HG02763 (cell line): Measurements from ENCODE around the gene HRNR.
A peak's percentile ranks its signal among the peaks of the same experiment; 100 is the strongest.

ENCODE experiments used
- ATAC-seq: cut with Tn5 transposase; IDR thresholded peaks from one replicate; pipeline ENCODE4 v1.9.1; 2021; ENCODE audit warnings: mild to moderate bottlenecking, moderate library complexity; ENCODE audit not compliant: unreplicated experiment

The HRNR gene

DNA sequence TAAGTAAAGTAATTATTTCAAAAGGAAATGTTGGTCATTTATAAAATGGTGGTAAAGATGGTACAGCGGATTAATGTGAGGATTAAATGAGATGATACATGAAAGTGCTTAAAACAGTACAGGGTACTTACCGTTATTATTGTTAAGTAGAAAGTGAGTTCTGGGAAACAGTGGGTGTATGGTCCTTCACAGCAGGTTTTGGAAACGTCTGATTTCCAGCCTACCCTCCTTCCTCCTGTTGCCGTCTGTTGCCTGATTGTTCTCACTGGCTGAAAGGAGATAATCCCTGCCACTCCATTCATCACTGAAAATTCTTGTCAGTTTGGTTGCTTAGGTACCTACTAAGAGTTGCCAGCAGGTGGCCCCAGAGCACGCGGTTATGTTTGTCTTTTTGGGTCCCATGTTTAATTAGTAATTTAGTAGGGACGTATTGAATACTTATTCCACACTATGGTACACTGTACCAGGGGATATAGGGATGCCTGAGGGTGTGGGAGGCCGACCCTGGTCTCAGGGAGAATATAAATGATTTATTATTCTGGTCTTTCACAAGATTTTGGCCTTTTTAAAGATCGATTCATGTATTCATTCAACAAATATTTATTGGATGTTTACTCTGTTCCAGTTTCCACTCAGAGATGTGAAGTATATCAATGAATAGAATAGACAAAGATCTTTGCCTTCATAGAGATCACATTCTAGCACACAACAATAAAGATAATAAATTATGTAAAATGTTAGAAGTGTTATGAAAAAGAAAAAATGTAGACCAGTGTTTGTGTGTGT, 34.1 kb downstream of the HRNR start:
- ATAC-seq: no peak

- ATAC-seq: no peak
Measured at GRCh38 chr1:152188673-152189591, 35.1 kb downstream of the HRNR start.

GRCh38 chr1:152186556-152187285, 37.3 kb downstream of the HRNR start:
- no peak for ATAC-seq

- ATAC-seq: peak; percentile 46
Measured at GRCh38 chr1:152185544-152186391, 38.2 kb downstream of the HRNR start.

GRCh38 chr1:152182944-152183361, 41.0 kb downstream of the HRNR start:
- ATAC-seq: no peak

DNA sequence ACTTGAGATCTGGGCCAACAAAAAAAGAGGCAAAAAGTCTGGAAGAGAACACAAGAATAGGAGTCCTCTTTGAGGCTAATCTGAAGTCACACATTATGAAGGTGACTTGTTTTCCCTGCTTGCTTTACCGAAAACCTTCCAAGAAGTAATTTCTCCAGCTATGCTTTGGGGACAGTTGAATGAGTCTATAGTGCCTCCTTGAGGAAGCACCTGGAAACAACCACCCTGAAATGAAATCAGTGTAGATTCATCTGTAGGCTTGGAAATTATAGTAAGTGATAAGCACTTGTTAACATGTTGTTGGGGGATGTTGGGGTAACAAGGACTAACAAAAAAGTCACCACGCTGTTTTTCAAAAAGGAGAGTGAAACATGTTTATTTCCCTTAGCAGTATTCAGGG, 41.6 kb downstream of the HRNR start:
- ATAC-seq: no peak

DNA sequence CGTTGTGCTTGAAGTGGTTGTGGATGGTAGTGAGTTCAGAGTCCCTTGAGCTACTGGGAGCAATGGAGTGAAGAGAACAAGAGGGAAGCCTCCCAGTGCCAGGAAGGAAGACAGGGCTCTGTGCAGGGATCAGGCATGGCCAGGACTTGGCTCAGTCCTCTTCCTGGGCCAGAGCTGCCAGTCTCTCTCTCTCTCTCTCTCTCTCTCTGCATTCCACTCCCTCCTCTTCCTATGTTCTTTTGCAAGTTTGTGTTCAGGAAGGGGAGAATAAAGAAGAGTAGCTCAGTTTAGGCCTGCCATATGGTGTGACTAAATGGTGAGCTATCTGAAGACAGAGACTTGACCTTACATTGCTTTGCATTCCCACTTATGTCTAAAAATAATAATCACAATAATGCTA, 44.4 kb downstream of the HRNR start:
- ATAC-seq: no peak

- ATAC-seq: no peak
Measured at GRCh38 chr1:152170287-152170905, 53.6 kb downstream of the HRNR start.

DNA sequence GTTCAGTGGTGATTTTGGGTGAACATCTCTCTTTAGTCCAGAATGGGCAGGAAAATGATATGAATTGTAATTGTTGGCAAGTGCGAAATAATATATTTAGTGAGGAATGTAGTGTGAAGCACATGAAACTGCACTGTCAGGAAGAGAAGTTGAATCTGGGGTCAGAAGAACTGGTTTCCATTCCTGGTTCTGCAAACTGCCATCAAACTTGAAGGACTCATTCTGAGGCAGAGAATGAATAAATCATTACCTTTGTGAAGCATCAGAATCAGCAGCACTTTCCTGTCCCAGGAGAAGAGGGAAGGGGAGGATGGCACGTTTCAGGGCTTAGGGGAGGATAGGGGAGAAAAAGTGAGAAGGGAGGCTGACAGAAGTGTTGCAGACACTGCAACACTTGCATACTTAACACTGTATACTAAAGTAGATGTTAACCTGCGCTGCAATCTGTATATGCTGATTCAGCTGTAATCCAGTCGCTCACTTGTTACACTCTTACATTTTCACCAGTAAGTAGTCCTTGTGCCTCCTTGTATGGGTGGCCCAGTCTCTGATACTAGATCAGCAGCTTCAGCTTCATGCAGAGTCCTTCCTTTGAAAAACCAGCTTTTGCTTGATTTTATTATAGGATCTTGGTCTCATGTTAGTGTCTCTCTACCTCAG, 54.5 kb downstream of the HRNR start:
- ATAC-seq: no peak

GRCh38 chr1:152168535-152168868, 55.5 kb downstream of the HRNR start:
- ATAC-seq: no peak

DNA sequence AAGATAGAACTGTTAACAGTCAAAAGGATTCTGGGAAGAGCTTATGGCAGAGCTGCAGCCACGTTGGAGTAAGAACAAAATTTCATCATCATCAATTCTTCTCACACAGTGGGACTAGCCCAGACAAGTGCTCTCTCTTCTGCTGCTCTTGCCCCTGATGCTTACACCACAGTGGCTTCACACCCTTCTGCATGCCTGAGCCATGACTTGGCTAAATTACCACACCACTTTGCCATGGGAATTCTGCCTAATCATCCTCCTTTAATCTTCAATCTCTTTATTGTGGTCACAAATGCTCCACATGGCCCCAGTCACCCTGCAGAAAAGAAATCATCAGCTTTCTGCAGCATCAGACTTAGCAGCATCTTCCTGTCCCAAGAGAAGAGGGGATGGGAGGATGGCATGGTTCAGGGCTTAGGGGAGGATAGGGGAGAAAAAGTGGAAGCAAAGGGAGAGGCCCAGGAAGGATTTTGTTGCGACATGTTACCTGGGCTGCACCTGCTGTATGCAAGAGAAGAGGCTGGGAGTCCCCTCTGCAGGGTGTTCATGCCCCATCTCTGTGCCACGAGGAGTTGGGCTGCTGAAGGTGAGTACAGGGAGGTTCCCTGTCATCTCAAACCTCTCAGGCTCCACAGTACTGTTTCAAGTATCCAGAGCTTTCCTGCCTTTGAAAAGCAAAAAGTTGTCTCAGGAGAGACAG, 56.0 kb downstream of the HRNR start:
- no peak for ATAC-seq

- ATAC-seq: no peak
Measured at GRCh38 chr1:152166966-152167365, 57.0 kb downstream of the HRNR start.

GRCh38 chr1:152165286-152166077, 58.5 kb downstream of the HRNR start:
- ATAC-seq: no peak

DNA sequence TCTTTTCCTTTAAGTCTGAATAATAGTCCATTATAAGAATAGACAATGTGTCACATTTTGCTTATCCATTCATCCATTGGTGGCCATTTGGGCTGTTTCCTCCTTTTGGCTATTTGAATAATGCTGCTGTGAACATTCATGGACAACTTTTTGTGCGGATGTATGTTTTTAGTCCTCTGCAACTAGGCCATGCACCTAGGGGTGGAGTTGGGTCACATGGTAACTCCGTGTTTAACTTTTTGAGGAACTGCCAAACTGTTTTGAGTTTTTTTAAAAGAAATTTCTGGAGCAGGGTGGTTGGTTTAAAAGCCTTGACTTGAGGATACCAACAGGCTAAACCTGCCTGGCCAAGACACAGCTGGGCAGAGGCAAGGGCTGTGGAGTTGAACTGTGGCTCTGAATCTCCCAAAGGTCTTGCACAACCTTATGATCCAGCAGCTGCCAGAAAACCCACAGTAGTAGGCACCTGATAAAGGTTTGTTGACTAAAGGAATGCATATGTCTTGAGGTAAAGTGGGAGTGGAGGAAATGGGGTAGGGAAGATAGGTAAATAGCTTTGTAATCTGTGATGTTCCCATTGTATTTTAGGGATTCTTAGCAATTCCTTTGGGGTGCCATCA, 59.4 kb downstream of the HRNR start:
- ATAC-seq: no peak

- ATAC-seq: no peak
Measured at GRCh38 chr1:152162792-152163463, 61.1 kb downstream of the HRNR start.
